IMR-90 (cell line): ENCODE measurements around the gene CNTNAP1. TPM values are rescaled to one million over a fixed set of nuclear protein-coding genes. Genes with fewer than 3 reads are reported as not detected.

Source experiments
- ATAC-seq: fragments of 200-7000 bp; cut with Tn5 transposase; 2 replicates; pipeline ENCODE4 v1.9.1; 2020; ENCODE audit warnings: low read depth, mild to moderate bottlenecking, moderate library complexity
- BruUV-seq: library from RNA; stranded (reverse); fragments of 400-500 nt; replicated peaks from 2 replicates; lab custom pipeline; 2021; lab: Mats Ljungman, UMichigan
- CTCF ChIA-PET: fragments of 300-600 bp; formaldehyde crosslinking; extraction: SDS; loops from one replicate; lab custom pipeline; 2021; ENCODE audit warnings: antibody characterized with exemption; lab: Yijun Ruan, JAX
- POLR2A ChIA-PET: fragments of 300-600 bp; sonication (Branson Sonifier 250); formaldehyde crosslinking; loops from one replicate; lab custom pipeline; 2022; ENCODE audit warnings: antibody characterized with exemption; ENCODE audit not compliant: unreplicated experiment; lab: Charles Lee
- DNase-seq: peaks from one replicate; pipeline ENCODE4 v3.0.0; 2013
- H2AFZ ChIP-seq: replicated peaks from 2 replicates; pipeline ENCODE3; 2013; ENCODE audit warnings: low read length, mild to moderate bottlenecking; ENCODE audit not compliant: poor library complexity
- H2AK5ac ChIP-seq: 2 replicates; pipeline ENCODE4 v1.6.1; 2013; ENCODE audit warnings: low read depth, low read length, inconsistent platforms
- H2AK9ac ChIP-seq: replicated peaks from 2 replicates; pipeline ENCODE3; 2013; ENCODE audit warnings: mild to moderate bottlenecking, low read depth, low read length, moderate library complexity; ENCODE audit not compliant: poor library complexity
- H2BK120ac ChIP-seq: 2 replicates; pipeline ENCODE4 v1.6.1; 2013; ENCODE audit warnings: low read depth, low read length, inconsistent platforms
- H2BK15ac ChIP-seq: 3 replicates; pipeline ENCODE4 v1.6.1; 2013; ENCODE audit warnings: low read depth, low read length, inconsistent platforms
- H2BK20ac ChIP-seq: 2 replicates; pipeline ENCODE4 v1.6.1; 2013; ENCODE audit warnings: low read depth, mild to moderate bottlenecking, inconsistent platforms, low read length, moderate library complexity
- H2BK5ac ChIP-seq: 2 replicates; pipeline ENCODE4 v1.6.1; 2013; ENCODE audit warnings: mild to moderate bottlenecking, low read depth, low read length, inconsistent platforms; ENCODE audit not compliant: poor library complexity, severe bottlenecking
- H3K14ac ChIP-seq: replicated peaks from 2 replicates; pipeline ENCODE4 v1.6.1; 2013; ENCODE audit warnings: low read depth, low read length, inconsistent platforms
- H3K18ac ChIP-seq: 2 replicates; pipeline ENCODE4 v1.6.1; 2013; ENCODE audit warnings: low read depth, low read length, control low read depth
- H3K23ac ChIP-seq: 2 replicates; pipeline ENCODE4 v1.6.1; 2013; ENCODE audit warnings: low read depth, low read length, inconsistent platforms
- H3K27ac ChIP-seq: 2 replicates; pipeline ENCODE4 v1.5.1; 2013; ENCODE audit warnings: mild to moderate bottlenecking, control low read depth, low read length; ENCODE audit not compliant: insufficient read depth
- H3K27me3 ChIP-seq: 2 replicates; pipeline ENCODE4 v1.6.1; 2013; ENCODE audit warnings: low read length; ENCODE audit not compliant: control insufficient read depth, insufficient read depth
- H3K36me3 ChIP-seq: 2 replicates; pipeline ENCODE4 v1.6.1; 2013; ENCODE audit warnings: low read length, mixed read lengths; ENCODE audit not compliant: control insufficient read depth, insufficient read depth
- H3K4ac ChIP-seq: 2 replicates; pipeline ENCODE4 v1.6.1; 2013; ENCODE audit warnings: low read depth, low read length, inconsistent platforms
- H3K4me1 ChIP-seq: 2 replicates; pipeline ENCODE4 v1.6.1; 2013; ENCODE audit warnings: low read length, mixed read lengths; ENCODE audit not compliant: control insufficient read depth, insufficient read depth
- H3K4me2 ChIP-seq: 2 replicates; pipeline ENCODE4 v1.6.1; 2013; ENCODE audit warnings: low read depth, mild to moderate bottlenecking, control low read depth, low read length, moderate library complexity
- H3K4me3 ChIP-seq: 2 replicates; pipeline ENCODE4 v1.5.1; 2013; ENCODE audit warnings: low read depth, mild to moderate bottlenecking, control low read depth, low read length, moderate library complexity; ENCODE audit not compliant: insufficient read depth
- H3K56ac ChIP-seq: 2 replicates; pipeline ENCODE4 v1.6.1; 2013; ENCODE audit warnings: low read length, inconsistent platforms; ENCODE audit not compliant: insufficient read depth; ENCODE audit errors: extremely low read depth
- H3K79me1 ChIP-seq, 2 experiments: 2 replicates each; pipeline ENCODE4 v1.6.1; 2013; ENCODE audit warnings: low read length in 2 of 2, inconsistent platforms in 1 of 2, low read depth in 1 of 2
- H3K9ac ChIP-seq: 2 replicates; pipeline ENCODE4 v1.6.1; 2013; ENCODE audit warnings: low read depth, low read length, control low read depth
- H3K9me1 ChIP-seq: 2 replicates; pipeline ENCODE4 v1.6.1; 2013; ENCODE audit warnings: low read length, inconsistent platforms; ENCODE audit not compliant: insufficient read depth
- H3K9me3 ChIP-seq: 2 replicates; pipeline ENCODE4 v1.6.1; 2013; ENCODE audit warnings: low read length; ENCODE audit not compliant: control insufficient read depth, insufficient read depth
- H4K20me1 ChIP-seq: 2 replicates; pipeline ENCODE4 v1.6.1; 2013; ENCODE audit warnings: low read length, inconsistent platforms; ENCODE audit not compliant: insufficient read depth
- H4K5ac ChIP-seq: 2 replicates; pipeline ENCODE4 v1.6.1; 2013; ENCODE audit warnings: mild to moderate bottlenecking, low read depth, low read length, control low read depth
- H4K8ac ChIP-seq, 2 experiments: 2 replicates each; pipeline ENCODE4 v1.6.1; 2013; ENCODE audit warnings: low read depth in 2 of 2, low read length in 2 of 2, control low read depth in 1 of 2, inconsistent platforms in 1 of 2
- H4K91ac ChIP-seq: 2 replicates; pipeline ENCODE4 v1.6.1; 2013; ENCODE audit warnings: low read depth, low read length, inconsistent platforms; ENCODE audit not compliant: insufficient read depth
- BHLHE40 ChIP-seq: fragments of 150-350 bp; IDR thresholded peaks from 2 replicates; pipeline ENCODE4 v1.6.1; 2016; ENCODE audit warnings: mild to moderate bottlenecking, low read depth, low read length
- CHD1 ChIP-seq: IDR thresholded peaks from 2 replicates; pipeline ENCODE4 v1.6.1; 2012; ENCODE audit warnings: low read depth, low read length, improper control_type of control experiment
- MAZ ChIP-seq: IDR thresholded peaks from 2 replicates; pipeline ENCODE4 v1.6.1; 2012; ENCODE audit warnings: low read depth, mild to moderate bottlenecking, low read length, improper control_type of control experiment, moderate library complexity, borderline replicate concordance
- MXI1 ChIP-seq: IDR thresholded peaks from 2 replicates; pipeline ENCODE4 v1.6.1; 2012; ENCODE audit warnings: low read depth, mild to moderate bottlenecking, low read length, moderate library complexity, borderline replicate concordance
- POLR2A ChIP-seq: IDR thresholded peaks from 2 replicates; pipeline ENCODE4 v1.6.1; 2012; ENCODE audit warnings: mild to moderate bottlenecking, low read depth, low read length
- RAD21 ChIP-seq: IDR thresholded peaks from 2 replicates; pipeline ENCODE4 v1.6.1; 2012; ENCODE audit warnings: low read length, improper control_type of control experiment
- RFX5 ChIP-seq: IDR thresholded peaks from 2 replicates; pipeline ENCODE4 v1.8.0; 2012; ENCODE audit warnings: low read depth, mild to moderate bottlenecking, low read length, moderate library complexity
- USF2 ChIP-seq: fragments of 150-350 bp; IDR thresholded peaks from 2 replicates; pipeline ENCODE4 v1.6.1; 2017; ENCODE audit warnings: mild to moderate bottlenecking, antibody characterized with exemption, low read length, low read depth
- WGBS, 2 experiments: methylation state at CpG; one replicate each; pipeline versions ENCODE4 v1.1.5 to v1.1.7; 2013; ENCODE audit warnings: missing lambda C conversion rate in 2 of 2; ENCODE audit not compliant: insufficient read length in 1 of 2; ENCODE audit errors: extremely low coverage in 2 of 2; 5-methylcytosine and 5-hydroxymethylcytosine counted together
- dilution Hi-C: fragments of 300-500 bp; cut with HindIII; formaldehyde crosslinking; loops from one replicate; pipeline ENCODE4 v1.14.3; 2018; ENCODE audit warnings: low sequenced_read_pairs; ENCODE audit not compliant: unreplicated experiment
- in situ Hi-C: fragments of 300-500 bp; cut with MboI; formaldehyde crosslinking; loops from 3 replicates; pipeline ENCODE4 v1.14.3; 2019; ENCODE audit warnings: low sequenced_read_pairs, inconsistent platforms, mixed read lengths
- intact Hi-C: fragments of 100-400 bp; cut with micrococcal nuclease; formaldehyde crosslinking; loops from 2 replicates; pipeline ENCODE4 v1.10.0; 2022
- polyA plus RNA-seq, 3 experiments: library from polyadenylated mRNA; depleted of rRNA; stranded (reverse); fragments of >200 nt; gene quantifications; 2 replicates each; pipeline ENCODE4 v1.2.3, GENCODE V29; 2012; ENCODE audit warnings: low replicate concordance in 1 of 3
- total RNA-seq: library from RNA; depleted of rRNA; stranded (reverse); fragments of >200 nt; gene quantifications from 2 replicates; pipeline ENCODE4 v1.2.3, GENCODE V29; 2012
- TF ChIP-seq, protein P1 (sequence below): conservative IDR thresholded peaks from 2 replicates; pipeline ENCODE4 v1.5.1; 2012; ENCODE audit warnings: mild to moderate bottlenecking, low read depth, low read length, improper control_type of control experiment

Gene CNTNAP1
- total and polyA plus RNA-seq, 2 of the 4 experiments (the other 2 are of a cell fraction): 12.2 to 72.2 TPM

GRCh38 chr17:42697108-42697811 is 14.9 kb downstream of the CNTNAP1 start:
- H3K4me2 ChIP-seq: no peak overlapping the region
- H3K4me1 ChIP-seq: peaks cover 3% of the 10 kb centered on the region; the same call in 1 of the 2 replicates
- H3K56ac ChIP-seq: no peak overlapping the region
- no peaks in the 10 kb centered on the region for H3K79me1 ChIP-seq
- no peaks in the 10 kb centered on the region for H3K9me3 ChIP-seq
- dilution Hi-C loops: no loop called here
- in situ Hi-C loops: loop anchor here (25.0 kb wide), 1 partner anchor 615 kb away; no protein-coding TSS in a partner anchor
- 96% methylated on average over 7 of the region's 19 CpGs; no CpG with 5 or more reads in 1 of the 2 experiments for WGBS, 2 experiments
- peaks cover 5% of the 10 kb centered on the region; the same call in 1 of the 2 replicates for H3K9me1 ChIP-seq
- peaks cover 45% of the 10 kb centered on the region for H3K36me3 ChIP-seq
- H3K14ac ChIP-seq: no peak overlapping the region
- H2BK15ac ChIP-seq: no peak overlapping the region
- H3K27me3 ChIP-seq: no peaks in the 10 kb centered on the region
- no peak overlapping the region for H3K23ac ChIP-seq
- no peak for DNase-seq
- no peak overlapping the region for H2AK9ac ChIP-seq
- H4K20me1 ChIP-seq: no peaks in the 10 kb centered on the region; the same call in 1 of the 2 replicates
- no peak overlapping the region for H2BK20ac ChIP-seq
- H4K91ac ChIP-seq: no peak overlapping the region
- no peak overlapping the region for H4K5ac ChIP-seq
- intact Hi-C loops: no loop called here
- H3K18ac ChIP-seq: no peak overlapping the region
- H2BK120ac ChIP-seq: no peak overlapping the region
- CTCF ChIA-PET: no interaction called here
- H3K4me3 ChIP-seq: no peak overlapping the region
- no peak overlapping the region for H2AFZ ChIP-seq
- H3K4ac ChIP-seq: no peak overlapping the region
- no TSS peak for BruUV-seq
- TF ChIP-seq, protein P1, sequence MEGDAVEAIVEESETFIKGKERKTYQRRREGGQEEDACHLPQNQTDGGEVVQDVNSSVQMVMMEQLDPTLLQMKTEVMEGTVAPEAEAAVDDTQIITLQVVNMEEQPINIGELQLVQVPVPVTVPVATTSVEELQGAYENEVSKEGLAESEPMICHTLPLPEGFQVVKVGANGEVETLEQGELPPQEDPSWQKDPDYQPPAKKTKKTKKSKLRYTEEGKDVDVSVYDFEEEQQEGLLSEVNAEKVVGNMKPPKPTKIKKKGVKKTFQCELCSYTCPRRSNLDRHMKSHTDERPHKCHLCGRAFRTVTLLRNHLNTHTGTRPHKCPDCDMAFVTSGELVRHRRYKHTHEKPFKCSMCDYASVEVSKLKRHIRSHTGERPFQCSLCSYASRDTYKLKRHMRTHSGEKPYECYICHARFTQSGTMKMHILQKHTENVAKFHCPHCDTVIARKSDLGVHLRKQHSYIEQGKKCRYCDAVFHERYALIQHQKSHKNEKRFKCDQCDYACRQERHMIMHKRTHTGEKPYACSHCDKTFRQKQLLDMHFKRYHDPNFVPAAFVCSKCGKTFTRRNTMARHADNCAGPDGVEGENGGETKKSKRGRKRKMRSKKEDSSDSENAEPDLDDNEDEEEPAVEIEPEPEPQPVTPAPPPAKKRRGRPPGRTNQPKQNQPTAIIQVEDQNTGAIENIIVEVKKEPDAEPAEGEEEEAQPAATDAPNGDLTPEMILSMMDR: no peak
- no peak for TF ChIP-seq USF2
- TF ChIP-seq CHD1: no peak
- TF ChIP-seq RAD21: no peak
- no peak for TF ChIP-seq RFX5
- no peak for TF ChIP-seq MAZ
- TF ChIP-seq BHLHE40: no peak
- TF ChIP-seq MXI1: no peak
- TF ChIP-seq POLR2A: no peak
- no peak for ATAC-seq
- H2AK5ac ChIP-seq: no peak overlapping the region
- no peak overlapping the region for H4K8ac ChIP-seq
- H3K9ac ChIP-seq: no peak overlapping the region
- no peak overlapping the region for H3K27ac ChIP-seq
- H2BK5ac ChIP-seq: no peak overlapping the region
- POLR2A ChIA-PET: interaction anchor here (0.6 kb wide), 1 partner anchor 10 kb away, joined by 3 read pairs; no protein-coding TSS in a partner anchor
